ENCODE results near the gene C5AR1.

GRCh38 chr19:47370045-47370611 lies 60.5 kb downstream of the C5AR1 start:
- TF ChIP-seq POLR2A (IDR thresholded peaks at IDR 0.05; ENCODE audit: low read depth, low read length) = no peak
- TF ChIP-seq POLR2AphosphoS5 (IDR thresholded peaks at IDR 0.05; ENCODE audit: low read depth, low read length) = no peak
- no peak for TF ChIP-seq TAF1 (IDR thresholded peaks at IDR 0.05; ENCODE audit: borderline replicate concordance, low read depth, low read length)
